ENCODE results near the gene PROS1. TPM values are rescaled to one million over a fixed set of nuclear protein-coding genes. Genes with fewer than 3 reads are reported as not detected.

The PROS1 gene
- total and polyA plus RNA-seq, 10 of the 15 experiments (the other 5 are each of a cell fraction or from before 2014, with no cell fraction given), result 0.10 TPM; not detected in 9

DNA sequence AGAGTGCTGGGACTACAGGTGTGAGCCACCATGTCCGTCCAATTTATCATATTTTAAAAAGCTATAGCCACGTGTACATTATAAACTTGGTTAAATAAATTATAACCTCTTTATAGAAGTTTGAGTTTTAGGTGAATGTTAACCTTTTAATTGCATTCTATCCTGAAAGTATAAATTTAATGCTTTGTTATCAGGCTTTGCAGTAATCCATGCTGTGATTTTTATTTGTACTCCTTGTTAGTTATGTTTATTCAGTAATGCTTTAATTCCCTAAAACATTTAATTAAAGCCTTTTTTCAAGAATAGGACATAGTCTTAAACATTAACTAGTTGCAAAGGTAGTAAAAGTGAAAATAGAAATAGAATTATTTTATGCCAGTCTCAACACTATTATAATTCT lies 17.9 kb upstream of the PROS1 start (continued):
- TF ChIP-seq NKRF (conservative IDR thresholded peaks at IDR 0.05) (no peak), JUND (IDR thresholded peaks at IDR 0.05; ENCODE audit: low read depth, low read length) (no peak), HDAC6 (IDR thresholded peaks at IDR 0.05; ENCODE audit: unreplicated experiment) (no peak)

DNA sequence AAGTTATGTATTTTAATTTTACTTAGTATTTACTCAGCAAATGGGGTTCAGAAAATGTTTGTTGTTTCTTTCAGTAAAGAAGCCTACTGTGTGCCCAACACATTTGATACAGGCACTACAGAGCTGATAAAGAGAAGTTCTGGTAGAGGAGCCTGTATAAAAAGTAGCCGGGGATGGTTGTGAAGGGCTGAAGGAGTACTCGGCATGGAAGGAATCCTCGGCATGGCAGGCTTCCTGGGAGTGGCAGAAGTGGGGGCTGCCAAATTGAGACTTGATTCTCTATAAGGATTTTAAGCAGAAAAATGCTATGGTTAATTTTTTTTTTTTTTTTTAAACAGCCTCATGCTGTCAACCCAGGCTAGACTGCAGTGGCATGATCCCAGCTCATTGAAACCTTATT lies 15.5 kb upstream of the PROS1 start:
- H3K36me3 ChIP-seq (ENCODE audit: control insufficient read depth in 2 of 2, insufficient read depth in 2 of 2, low read length in 1 of 2), result no peaks in the 10 kb centered on the region
- ChIA-PET CTCF (interaction anchor here (1.1 to 2.1 kb wide), 4 partner anchors 8 to 16 kb away, joined by 3 to 7 read pairs (median 4); partner anchors contain the start of gene ARL13B), POLR2A (no interaction called here), RAD21 (ENCODE audit: unreplicated experiment) (interaction anchor here (1.6 kb wide), 1 partner anchor 73 kb away, joined by 4 read pairs; the partner anchor contains the start of gene DHFR2), SMC1A (ENCODE audit: uncharacterized antibody, unreplicated experiment) (interaction anchor here (0.8 to 1.4 kb wide), 3 partner anchors 14 to 39 kb away, joined by 3 to 5 read pairs (median 3); partner anchors contain the start of gene STX19)
- H4K20me1 ChIP-seq (ENCODE audit: control insufficient read depth, insufficient read depth), result no peaks in the 10 kb centered on the region
- no peak overlapping the region for H3K4me2 ChIP-seq (ENCODE audit: control insufficient read depth, insufficient read depth)
- DNase-seq (ENCODE audit: low read depth, low spot score) (no peak), FAIRE-seq (no peak), ATAC-seq (no peak)
- intact Hi-C loops (cut with micrococcal nuclease; ENCODE audit: unreplicated experiment) (no loop called here), in situ Hi-C loops (cut with MboI) (no loop called here)
- H3K4me3 ChIP-seq, result no peak overlapping the region
- H2AFZ ChIP-seq (ENCODE audit: control insufficient read depth, low read depth, low read length), result no peak overlapping the region
- WGBS (ENCODE audit: insufficient coverage, insufficient replicate concordance, low lambda C conversion rate, missing lambda C conversion rate), result 82% methylated on average over 3 of the region's 3 CpGs
- no peaks in the 10 kb centered on the region for H3K79me2 ChIP-seq (ENCODE audit: control insufficient read depth, insufficient read depth, low read length)
- no peaks in the 10 kb centered on the region for H3K4me1 ChIP-seq (ENCODE audit: control insufficient read depth, insufficient read depth, low read length)
- no peak overlapping the region for H3K9ac ChIP-seq (ENCODE audit: control insufficient read depth, insufficient read depth, low read length)
- no peaks in the 10 kb centered on the region for H3K9me3 ChIP-seq (replicated peaks; ENCODE audit: control insufficient read depth, insufficient read depth, low read length)
- no peaks in the 10 kb centered on the region for H3K27me3 ChIP-seq (replicated peaks in 1 of 2; ENCODE audit: control insufficient read depth in 2 of 2, insufficient read depth in 2 of 2, low read length in 1 of 2)
- no peak overlapping the region for H3K27ac ChIP-seq (ENCODE audit: control insufficient read depth, insufficient read depth)
- BruUV-seq (replicated peaks), result no TSS peak
- no peak for TF ChIP-seq ZNF24 (IDR thresholded peaks at IDR 0.05)
- no peak for TF ChIP-seq BCL11A (IDR thresholded peaks at IDR 0.05; ENCODE audit: low read depth, low read length)
- TF ChIP-seq TARDBP (IDR thresholded peaks at IDR 0.05; ENCODE audit: borderline replicate concordance), result no peak
- no peak for TF ChIP-seq RBBP5 (conservative IDR thresholded peaks at IDR 0.05)
- TF ChIP-seq NR2C1 (IDR thresholded peaks at IDR 0.05), result no peak
- TF ChIP-seq IRF3 (IDR thresholded peaks at IDR 0.05), result no peak
- no peak for TF ChIP-seq BACH1 (IDR thresholded peaks at IDR 0.05; ENCODE audit: borderline replicate concordance)

Data from GM12878 (cell line).